H9 (cell line): ENCODE measurements around the gene NDRG2. TPM values are rescaled to one million over a fixed set of nuclear protein-coding genes. Genes with fewer than 3 reads are reported as not detected.

Experiments
- DNase-seq: peaks from one replicate; pipeline ENCODE4 v3.0.0-alpha.2; 2017
- H2AFZ ChIP-seq: one replicate; pipeline ENCODE4 v1.6.1; 2013; ENCODE audit warnings: mild to moderate bottlenecking, low read length, control low read depth, moderate library complexity
- H2AK5ac ChIP-seq: 2 replicates; pipeline ENCODE4 v1.6.1; 2013; ENCODE audit warnings: low read length, control low read depth, mixed read lengths; ENCODE audit not compliant: insufficient read length
- H2BK120ac ChIP-seq: one replicate; pipeline ENCODE4 v1.6.1; 2013; ENCODE audit warnings: low read depth, mild to moderate bottlenecking, low read length, control low read depth, inconsistent platforms; ENCODE audit not compliant: poor library complexity, severe bottlenecking
- H2BK12ac ChIP-seq: 2 replicates; pipeline ENCODE4 v1.6.1; 2013; ENCODE audit warnings: low read length, control low read depth, mixed read lengths, low read depth; ENCODE audit not compliant: insufficient read length
- H2BK15ac ChIP-seq: 2 replicates; pipeline ENCODE4 v1.6.1; 2013; ENCODE audit warnings: low read depth, low read length, control low read depth
- H2BK20ac ChIP-seq: one replicate; pipeline ENCODE4 v1.6.1; 2013; ENCODE audit warnings: low read depth, mild to moderate bottlenecking, low read length, control low read depth, inconsistent platforms; ENCODE audit not compliant: poor library complexity, severe bottlenecking
- H2BK5ac ChIP-seq: 2 replicates; pipeline ENCODE4 v1.6.1; 2013; ENCODE audit warnings: low read length, control low read depth, mixed read lengths; ENCODE audit not compliant: insufficient read length
- H3K14ac ChIP-seq: 2 replicates; pipeline ENCODE4 v1.6.1; 2013; ENCODE audit warnings: low read length, control low read depth; ENCODE audit not compliant: insufficient read depth
- H3K18ac ChIP-seq: 2 replicates; pipeline ENCODE4 v1.6.1; 2013; ENCODE audit warnings: low read depth, mild to moderate bottlenecking, mixed read lengths, low read length, control low read depth; ENCODE audit not compliant: insufficient read length
- H3K23ac ChIP-seq: 2 replicates; pipeline ENCODE4 v1.6.1; 2013; ENCODE audit warnings: low read length, control low read depth, mixed read lengths, low read depth; ENCODE audit not compliant: insufficient read length
- H3K23me2 ChIP-seq: 2 replicates; pipeline ENCODE4 v1.6.1; 2013; ENCODE audit warnings: low read depth, mild to moderate bottlenecking, mixed read lengths, low read length, control low read depth; ENCODE audit not compliant: insufficient read length, poor library complexity, severe bottlenecking
- H3K27ac ChIP-seq: 2 replicates; pipeline ENCODE4 v1.5.1; 2013; ENCODE audit warnings: low read length, control low read depth, mixed read lengths, low read depth; ENCODE audit not compliant: insufficient read length
- H3K27me3 ChIP-seq: 2 replicates; pipeline ENCODE4 v1.6.1; 2013; ENCODE audit warnings: low read length, control low read depth, inconsistent platforms; ENCODE audit not compliant: insufficient read depth
- H3K4ac ChIP-seq: 2 replicates; pipeline ENCODE4 v1.6.1; 2013; ENCODE audit warnings: low read depth, mild to moderate bottlenecking, control low read depth, inconsistent platforms, low read length, moderate library complexity
- H3K4me1 ChIP-seq: 2 replicates; pipeline ENCODE4 v1.6.1; 2013; ENCODE audit warnings: low read length, control low read depth, inconsistent platforms; ENCODE audit not compliant: insufficient read depth
- H3K4me2 ChIP-seq: 2 replicates; pipeline ENCODE4 v1.6.1; 2013; ENCODE audit warnings: low read length, control low read depth, mixed read lengths; ENCODE audit not compliant: insufficient read length, insufficient read depth
- H3K56ac ChIP-seq: 2 replicates; pipeline ENCODE4 v1.6.1; 2013; ENCODE audit warnings: low read depth, mild to moderate bottlenecking, mixed read lengths, low read length, control low read depth; ENCODE audit not compliant: insufficient read length
- H3K79me1 ChIP-seq: 2 replicates; pipeline ENCODE4 v1.6.1; 2013; ENCODE audit warnings: low read depth, mild to moderate bottlenecking, moderate library complexity, low read length, control low read depth, inconsistent platforms; ENCODE audit not compliant: insufficient read depth, poor library complexity, severe bottlenecking
- H3K79me2 ChIP-seq: 2 replicates; pipeline ENCODE4 v1.6.1; 2013; ENCODE audit warnings: low read length, control low read depth, inconsistent platforms; ENCODE audit not compliant: insufficient read depth
- H3K9ac ChIP-seq: 2 replicates; pipeline ENCODE4 v1.6.1; 2013; ENCODE audit warnings: low read length, control low read depth, mixed read lengths; ENCODE audit not compliant: insufficient read length; ENCODE audit errors: extremely low read depth
- H3K9me3 ChIP-seq: one replicate; pipeline ENCODE4 v1.6.1; 2013; ENCODE audit warnings: low read depth, low read length, inconsistent platforms; ENCODE audit not compliant: control insufficient read depth
- H3T11ph ChIP-seq: one replicate; pipeline ENCODE4 v1.6.1; 2013; ENCODE audit warnings: mild to moderate bottlenecking, low read length, control low read depth, inconsistent platforms
- H4K20me1 ChIP-seq: one replicate; pipeline ENCODE4 v1.6.1; 2013; ENCODE audit not compliant: control insufficient read depth, insufficient read length, insufficient read depth
- H4K5ac ChIP-seq: 2 replicates; pipeline ENCODE4 v1.6.1; 2013; ENCODE audit warnings: low read depth, mild to moderate bottlenecking, mixed read lengths, low read length, control low read depth; ENCODE audit not compliant: insufficient read length
- H4K8ac ChIP-seq: replicated peaks from 2 replicates; pipeline ENCODE4 v1.6.1; 2013; ENCODE audit warnings: low read length, control low read depth, mixed read lengths, low read depth; ENCODE audit not compliant: insufficient read length
- H4K91ac ChIP-seq: 2 replicates; pipeline ENCODE4 v1.6.1; 2013; ENCODE audit warnings: low read depth, mild to moderate bottlenecking, moderate library complexity, mixed read lengths, low read length, control low read depth; ENCODE audit not compliant: insufficient read length
- H3K27ac Mint-ChIP-seq, 3 experiments: 2 replicates in 2 of 3; 3 replicates in 1 of 3; pipeline ENCODE4 v1.8.0; 2020 to 2021; ENCODE audit warnings: mixed read lengths in 3 of 3, mild to moderate bottlenecking in 1 of 3, moderate library complexity in 1 of 3
- H3K27me3 Mint-ChIP-seq: 2 replicates; pipeline ENCODE4 v1.8.0; 2021; ENCODE audit warnings: low read depth, mild to moderate bottlenecking, moderate library complexity, mixed read lengths
- H3K36me3 Mint-ChIP-seq, 3 experiments: 2 replicates in 2 of 3; 3 replicates in 1 of 3; pipeline ENCODE4 v1.8.0; 2020 to 2021; ENCODE audit warnings: low read depth in 3 of 3, mixed read lengths in 3 of 3; ENCODE audit not compliant: insufficient read depth in 1 of 3
- H3K4me1 Mint-ChIP-seq, 2 experiments: 2 replicates each; pipeline ENCODE4 v1.8.0; 2020; ENCODE audit warnings: mixed read lengths in 2 of 2
- H3K4me3 Mint-ChIP-seq, 2 experiments: 2 replicates in 1 of 2; 3 replicates in 1 of 2; pipeline ENCODE4 v1.8.0; 2020 to 2021; ENCODE audit warnings: mild to moderate bottlenecking in 2 of 2, mixed read lengths in 2 of 2, moderate library complexity in 1 of 2
- H3K9me3 Mint-ChIP-seq, 2 experiments: 2 replicates in 1 of 2; 3 replicates in 1 of 2; pipeline ENCODE4 v1.8.0; 2020; ENCODE audit warnings: mild to moderate bottlenecking in 2 of 2, mixed read lengths in 2 of 2, moderate library complexity in 1 of 2
- CTCF ChIP-seq: fragments of 200-600 bp; sonication (generic); conservative IDR thresholded peaks from 3 replicates; pipeline ENCODE4 v1.8.0; 2021; ENCODE audit warnings: antibody characterized with exemption, mild to moderate bottlenecking
- WGBS: extraction: QIAGEN DNeasy Blood & Tissue Kit; methylation state at CpG from one replicate; pipeline ENCODE4 v1.1.7; 2013; ENCODE audit warnings: missing lambda C conversion rate, low lambda C conversion rate, mixed read lengths; ENCODE audit not compliant: insufficient read length; ENCODE audit errors: extremely low coverage; 5-methylcytosine and 5-hydroxymethylcytosine counted together
- microRNA-seq: library from miRNA; unstranded; fragments of <30 nt; microRNA quantifications from one replicate; pipeline ENCODE4, GENCODE V29; 2020; ENCODE audit warnings: borderline microRNAs expressed
- total RNA-seq: library from RNA; stranded (reverse); gene quantifications from 2 replicates; pipeline ENCODE4 v1.2.1, GENCODE V29; 2021

NDRG2 gene
- total RNA-seq, 1 experiment from 2014 or later = 20.6 TPM

- Histone ChIP-seq H3K27me3 (no peaks in the 10 kb centered on the region), H2BK20ac (no peak overlapping the region), H4K5ac (no peak overlapping the region), H2AFZ (no peak overlapping the region), H4K8ac (no peak overlapping the region), H2AK5ac (no peak overlapping the region), H3K4me1 (no peaks in the 10 kb centered on the region), H3K79me2 (no peaks in the 10 kb centered on the region), H3K18ac (no peak overlapping the region), H3K23ac (no peak overlapping the region), H2BK15ac (no peak overlapping the region), H2BK120ac (no peak overlapping the region), H3K23me2 (peaks cover 6% of the 10 kb centered on the region), H3K9ac (no peak overlapping the region), H4K91ac (no peak overlapping the region), H2BK12ac (no peak overlapping the region), H3K56ac (no peak overlapping the region), H3K14ac (no peak overlapping the region), H3K4me2 (no peak overlapping the region), H4K20me1 (no peaks in the 10 kb centered on the region), H3K27ac (no peak overlapping the region), H3K9me3 (no peaks in the 10 kb centered on the region), H3K4ac (no peak overlapping the region), H2BK5ac (no peak overlapping the region), H3T11ph (no peak overlapping the region), H3K79me1 (no peaks in the 10 kb centered on the region)
- no CpG with 5 or more reads among the region's 3 CpGs for WGBS
- Mint-ChIP-seq H3K9me3 (no peaks in the 10 kb centered on the region), H3K36me3 (no peaks in the 10 kb centered on the region), H3K4me1 (peaks cover 8 to 12% of the 10 kb centered on the region in 2 experiments), H3K27me3 (peaks cover 31% of the 10 kb centered on the region), H3K4me3 (no peak overlapping the region), H3K27ac (no peak overlapping the region)
- no peak for DNase-seq
- TF ChIP-seq CTCF = no peak
Measured at GRCh38 chr14:20969336-20969735, 55.5 kb downstream of the NDRG2 start.

Small RNA genes lying within 50 kb of the gene (microRNA-seq; reads per million reads assigned to microRNA genes)
- gene MIR6717 = not detected

Other genes with a start within 250 kb of the NDRG2 start
- not detected in 2 replicates for gene RNASE6, start 243.8 kb downstream of the NDRG2 start, total RNA-seq
- 1.2 and 1.6 TPM in 2 replicates for gene RNASE1, start 222.2 kb downstream of the NDRG2 start, total RNA-seq
- not detected in 2 replicates for gene RNASE3, start 133.7 kb downstream of the NDRG2 start, total RNA-seq
- not detected in 2 replicates for gene RNASE2, start 69.6 kb downstream of the NDRG2 start, total RNA-seq
- gene METTL17, start 35.1 kb downstream of the NDRG2 start, total RNA-seq = 77.9 and 81.4 TPM in 2 replicates
- not detected in 2 replicates for gene SLC39A2, start 25.8 kb downstream of the NDRG2 start, total RNA-seq
- not detected in 2 replicates for gene TPPP2, start 5.2 kb upstream of the NDRG2 start, total RNA-seq
- gene RNASE13, start 9.7 kb upstream of the NDRG2 start, total RNA-seq = not detected in 2 replicates
- not detected in 2 replicates for gene RNASE7, start 17.3 kb upstream of the NDRG2 start, total RNA-seq
- not detected in 2 replicates for gene RNASE8, start 32.8 kb upstream of the NDRG2 start, total RNA-seq
- gene ARHGEF40, start 45.2 kb upstream of the NDRG2 start, total RNA-seq = 71.1 and 71.4 TPM in 2 replicates
- gene ZNF219, start 73.6 kb upstream of the NDRG2 start, total RNA-seq = 84.5 and 87.6 TPM in 2 replicates
- gene TMEM253, start 76.0 kb upstream of the NDRG2 start, total RNA-seq = 1.9 and 2.2 TPM in 2 replicates
- not detected in 2 replicates for gene OR5AU1, start 131.0 kb upstream of the NDRG2 start, total RNA-seq
- gene HNRNPC, start 244.4 kb upstream of the NDRG2 start, total RNA-seq = 1,044 and 1,062 TPM in 2 replicates